ENCODE data around the gene BOLA3. TPM values are rescaled to one million over a fixed set of nuclear protein-coding genes. Genes with fewer than 3 reads are reported as not detected.

BOLA3 gene
- total and polyA plus RNA-seq, 2 of the 4 experiments (the other 2 are of a cell fraction) = 13.3 to 39.5 TPM

GRCh38 chr2:74138600-74139323, 8.9 kb downstream of the BOLA3 start:
- BruUV-seq (replicated peaks) = no TSS peak
- H3K9me3 ChIP-seq (ENCODE audit: control insufficient read depth, insufficient read depth, low read length) = no peaks in the 10 kb centered on the region
- intact Hi-C loops (cut with micrococcal nuclease) = no loop called here
- H2BK20ac ChIP-seq (ENCODE audit: low read depth, low read length) = no peak overlapping the region
- H3K56ac ChIP-seq (ENCODE audit: extremely low read depth, insufficient read depth, low read length) = no peak overlapping the region
- 85% methylated on average over 7 of the region's 19 CpGs; no CpG with 5 or more reads in 1 of the 2 experiments for WGBS, 2 experiments (ENCODE audit: extremely low coverage in 2 of 2, insufficient read length in 1 of 2)
- H2AK9ac ChIP-seq (replicated peaks; ENCODE audit: low read depth, low read length, poor library complexity) = peak overlapping the region; percentile 20
- no peak overlapping the region for H3K4me3 ChIP-seq (ENCODE audit: insufficient read depth, low read depth, low read length)
- no peak overlapping the region for H4K5ac ChIP-seq (ENCODE audit: low read depth, low read length)
- H3K4me2 ChIP-seq (ENCODE audit: low read depth, low read length) = no peak overlapping the region
- H3K79me1 ChIP-seq (ENCODE audit: low read depth in 1 of 2, low read length in 2 of 2) = peaks cover 5 to 27% of the 10 kb centered on the region in 2 experiments; a peak in 3 of 4 replicates
- H2BK5ac ChIP-seq (ENCODE audit: low read depth, low read length, poor library complexity, severe bottlenecking) = no peak overlapping the region
- 0 out of 2 replicates have a peak, but pooled peaks cover 13% of the 10 kb centered on the region for H3K9me1 ChIP-seq (ENCODE audit: insufficient read depth, low read length)
- CTCF ChIA-PET = interaction anchor here (1.5 kb wide), 1 partner anchor 18 kb away, joined by 5 read pairs; no protein-coding TSS in a partner anchor
- DNase-seq (no peak), ATAC-seq (ENCODE audit: low read depth) (no peak)
- H4K20me1 ChIP-seq (ENCODE audit: insufficient read depth, low read length) = no peaks in the 10 kb centered on the region
- H4K91ac ChIP-seq (ENCODE audit: insufficient read depth, low read depth, low read length) = no peak overlapping the region
- no peak overlapping the region for H3K23ac ChIP-seq (ENCODE audit: low read depth, low read length)
- H3K9ac ChIP-seq (ENCODE audit: low read depth, low read length) = no peak overlapping the region
- in situ Hi-C loops (cut with MboI; ENCODE audit: low sequenced_read_pairs) = loop anchor here (25.0 kb wide), 1 partner anchor 301 kb away; the partner anchor contains the start of gene STAMBP
- H3K36me3 ChIP-seq (ENCODE audit: control insufficient read depth, insufficient read depth, low read length) = peaks cover 13% of the 10 kb centered on the region
- H3K27ac ChIP-seq (ENCODE audit: insufficient read depth, low read length) = no peak overlapping the region
- no peak overlapping the region for H2BK15ac ChIP-seq (ENCODE audit: low read depth, low read length)
- H2AK5ac ChIP-seq (ENCODE audit: low read depth, low read length) = no peak overlapping the region
- no peaks in the 10 kb centered on the region for H3K27me3 ChIP-seq (ENCODE audit: control insufficient read depth, insufficient read depth, low read length)
- no peak overlapping the region for H3K4ac ChIP-seq (ENCODE audit: low read depth, low read length)
- H3K18ac ChIP-seq (ENCODE audit: low read depth, low read length) = no peak overlapping the region
- no peak overlapping the region for H2BK120ac ChIP-seq (ENCODE audit: low read depth, low read length)
- no peaks in the 10 kb centered on the region for H3K4me1 ChIP-seq (ENCODE audit: control insufficient read depth, insufficient read depth, low read length)
- no peak for TF ChIP-seq MXI1 (IDR thresholded peaks at IDR 0.05; ENCODE audit: borderline replicate concordance, low read depth, low read length)
- H3K14ac ChIP-seq (replicated peaks; ENCODE audit: low read depth, low read length) = no peak overlapping the region
- POLR2A ChIA-PET (ENCODE audit: unreplicated experiment) = no interaction called here
- dilution Hi-C loops (cut with HindIII; ENCODE audit: low sequenced_read_pairs, unreplicated experiment) = no loop called here
- H2AFZ ChIP-seq (replicated peaks; ENCODE audit: low read length, poor library complexity) = no peak overlapping the region
- H4K8ac ChIP-seq (ENCODE audit: low read depth in 2 of 2, low read length in 2 of 2) = no peak overlapping the region
